HG03064 (cell line): ENCODE data around the gene MCTP1.
"Not testable (repeated sequence)": the region's sequence is repeated elsewhere in the genome, so short reads cannot be mapped to it uniquely, and the experiment has no call there.

ENCODE experiments used
- ATAC-seq: cut with Tn5 transposase; IDR thresholded peaks from one replicate; pipeline ENCODE4 v1.9.1; 2021; ENCODE audit warnings: low read depth; ENCODE audit not compliant: unreplicated experiment

MCTP1 gene

DNA sequence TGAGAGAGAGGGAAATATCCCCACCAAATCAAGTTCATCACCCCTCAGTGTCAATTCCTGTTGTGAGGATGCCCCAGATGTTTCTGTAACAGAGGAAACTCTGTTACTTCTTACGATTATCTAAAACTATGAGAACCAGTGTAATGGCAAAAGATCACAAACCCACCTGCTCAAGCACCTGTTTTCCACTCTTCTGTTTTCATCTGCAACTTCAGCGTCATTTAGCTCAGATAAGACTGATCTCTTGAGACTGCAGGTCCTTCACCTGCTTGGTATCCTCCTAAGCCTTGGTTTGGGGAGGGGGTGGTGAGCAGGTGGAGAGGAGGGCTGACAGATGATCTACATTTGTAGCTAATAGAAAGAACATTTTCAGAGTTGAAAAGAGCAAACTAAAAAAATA, 437.2 kb downstream of the MCTP1 start:
- ATAC-seq: no peak

GRCh38 chr5:94847019-94847418, 437.9 kb downstream of the MCTP1 start:
- no peak for ATAC-seq

DNA sequence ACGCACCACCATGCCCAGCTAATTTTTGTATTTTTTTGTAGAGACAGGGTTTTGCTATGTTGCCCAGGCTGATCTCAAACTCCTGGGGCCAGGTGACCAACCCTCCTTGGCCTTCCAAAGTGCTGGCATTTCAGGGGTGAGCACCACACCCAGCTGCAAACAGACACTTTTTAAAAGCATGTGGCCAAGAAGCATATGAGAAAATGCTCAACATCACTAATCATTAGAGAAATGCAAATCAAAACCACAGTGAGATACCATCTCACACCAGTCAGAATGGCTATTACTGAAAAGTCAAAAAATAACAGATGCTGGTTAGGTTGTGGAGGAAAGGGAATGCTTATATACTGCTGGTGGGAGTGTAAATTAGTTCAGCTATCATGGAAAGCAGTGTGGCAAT, 439.2 kb downstream of the MCTP1 start:
- ATAC-seq: not testable (repeated sequence)

DNA sequence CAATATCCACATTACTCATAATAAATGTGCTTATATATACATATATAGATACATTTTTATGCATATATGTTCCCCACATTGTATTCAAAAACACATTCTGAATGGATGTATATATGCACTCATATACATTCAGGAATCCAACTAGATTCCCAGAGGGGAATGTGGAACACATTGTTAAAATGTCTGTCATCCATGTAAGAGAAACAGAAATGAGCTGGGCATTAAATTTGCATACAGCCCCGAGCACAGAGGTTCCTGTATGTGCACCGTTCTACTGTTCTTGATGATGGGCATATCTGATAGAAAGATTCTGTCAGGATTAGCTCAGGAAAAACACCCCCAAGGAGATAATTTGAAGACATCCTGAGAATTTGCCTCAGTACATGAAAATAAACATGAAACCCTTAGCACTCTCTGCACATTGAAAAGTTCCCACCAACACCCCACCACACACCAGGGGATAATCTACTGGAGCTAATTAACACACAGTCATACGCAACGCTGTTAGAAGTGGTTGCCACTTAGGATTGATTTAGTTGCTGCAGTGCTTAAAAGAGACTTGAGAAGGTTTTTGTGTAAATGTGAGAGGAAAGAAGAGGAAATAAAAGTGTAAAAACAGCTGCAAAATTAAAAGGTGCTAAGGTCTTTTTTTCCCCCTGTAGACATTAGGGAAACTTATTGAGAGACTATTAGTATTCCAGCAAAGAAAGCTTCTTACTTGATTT, 443.1 kb downstream of the MCTP1 start:
- no peak for ATAC-seq

DNA sequence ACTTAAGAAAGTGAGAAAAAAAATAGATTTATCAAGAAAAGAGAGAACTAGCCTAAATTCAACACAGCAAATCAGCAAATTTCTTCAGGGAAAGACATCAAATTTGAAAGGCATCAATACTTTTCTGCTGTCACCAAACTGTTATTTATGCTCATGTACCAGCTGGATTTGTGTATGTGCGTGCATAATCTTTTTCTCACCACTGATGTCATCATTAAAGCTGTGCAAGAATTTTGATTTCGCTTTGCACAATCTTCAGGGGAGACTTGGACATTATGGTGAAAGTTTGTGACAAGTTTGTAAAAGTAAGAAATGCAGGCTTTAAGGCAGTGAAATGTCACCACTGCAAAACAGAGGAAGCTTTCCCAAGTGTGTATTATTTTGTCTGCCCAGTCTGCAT, 451.0 kb downstream of the MCTP1 start:
- no peak for ATAC-seq

DNA sequence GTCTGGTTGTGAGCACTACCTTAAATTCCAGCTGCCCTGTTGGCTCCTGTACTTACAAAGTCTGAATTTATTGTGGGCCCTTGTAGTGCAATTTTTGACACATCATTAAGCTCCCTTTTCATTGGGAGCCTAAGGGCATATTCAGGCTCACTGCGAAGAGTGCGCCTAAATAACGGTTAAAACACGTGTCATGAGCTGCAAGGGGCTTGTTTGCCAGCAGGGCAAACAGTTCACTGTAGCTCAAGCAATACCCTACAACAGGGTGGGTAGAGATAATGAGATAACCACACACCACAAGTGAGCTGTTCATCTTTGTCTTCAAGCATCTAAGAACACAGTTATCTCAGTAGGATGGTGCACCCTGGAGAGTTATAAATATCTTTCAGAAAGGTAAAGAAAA, 452.2 kb downstream of the MCTP1 start:
- ATAC-seq: no peak

DNA sequence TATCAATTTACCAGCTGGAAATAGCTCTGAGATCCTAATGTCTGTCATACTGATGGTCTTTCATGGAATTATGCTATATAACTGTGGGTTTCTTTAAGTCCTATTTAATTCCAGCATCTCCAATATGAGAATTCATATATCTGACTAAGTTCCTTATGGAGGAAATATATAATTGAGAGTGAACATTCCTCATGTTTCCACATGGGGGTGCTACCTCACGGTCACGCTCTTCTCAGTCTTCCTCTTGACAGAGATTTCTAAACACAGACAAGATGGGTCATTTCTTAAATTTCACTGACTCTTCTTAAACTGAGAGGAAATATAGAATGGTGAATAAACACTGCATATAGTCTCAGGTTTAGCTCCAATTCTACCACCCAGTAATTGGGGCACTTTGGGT, 454.4 kb downstream of the MCTP1 start:
- ATAC-seq: peak; percentile 75

GRCh38 chr5:94828222-94828621, 456.7 kb downstream of the MCTP1 start:
- not testable (repeated sequence) for ATAC-seq

DNA sequence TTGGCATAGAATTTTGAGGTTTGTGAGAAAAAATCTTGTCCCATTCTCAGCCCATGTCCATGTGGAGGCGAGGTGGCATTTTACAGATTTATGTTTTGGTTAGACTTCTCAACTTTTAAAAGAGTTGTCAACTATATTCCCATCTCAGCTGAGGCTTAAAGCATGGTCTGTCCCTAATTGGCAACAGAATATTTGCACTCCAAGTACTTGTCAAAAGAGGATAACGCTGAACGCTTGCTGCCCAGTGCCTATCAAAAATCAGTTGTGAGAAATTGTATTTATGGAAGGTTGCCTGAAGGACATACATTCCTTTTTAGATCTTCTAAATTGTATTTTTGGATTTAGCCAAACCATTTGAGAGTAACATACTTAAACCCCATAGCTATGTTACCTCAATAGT, 464.4 kb downstream of the MCTP1 start:
- ATAC-seq: no peak

DNA sequence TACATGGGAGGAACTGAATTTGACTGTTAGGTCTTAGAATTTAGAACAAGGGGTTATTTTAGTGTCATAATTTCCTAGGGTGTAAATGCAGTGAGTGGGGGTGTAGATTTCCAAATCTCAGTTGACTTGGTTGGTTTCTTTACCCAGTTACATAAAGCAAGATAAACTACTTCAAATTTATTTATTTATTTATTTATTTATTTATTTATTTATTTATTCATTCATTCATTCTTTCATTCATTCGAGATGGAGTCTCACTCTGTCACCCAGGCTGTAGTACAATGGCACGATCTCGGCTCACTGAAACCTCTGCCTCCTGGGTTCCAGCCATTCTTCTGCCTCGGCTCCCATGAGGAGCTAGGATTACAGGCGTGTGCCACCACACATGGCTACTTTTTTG, 466.0 kb downstream of the MCTP1 start:
- ATAC-seq: no peak

DNA sequence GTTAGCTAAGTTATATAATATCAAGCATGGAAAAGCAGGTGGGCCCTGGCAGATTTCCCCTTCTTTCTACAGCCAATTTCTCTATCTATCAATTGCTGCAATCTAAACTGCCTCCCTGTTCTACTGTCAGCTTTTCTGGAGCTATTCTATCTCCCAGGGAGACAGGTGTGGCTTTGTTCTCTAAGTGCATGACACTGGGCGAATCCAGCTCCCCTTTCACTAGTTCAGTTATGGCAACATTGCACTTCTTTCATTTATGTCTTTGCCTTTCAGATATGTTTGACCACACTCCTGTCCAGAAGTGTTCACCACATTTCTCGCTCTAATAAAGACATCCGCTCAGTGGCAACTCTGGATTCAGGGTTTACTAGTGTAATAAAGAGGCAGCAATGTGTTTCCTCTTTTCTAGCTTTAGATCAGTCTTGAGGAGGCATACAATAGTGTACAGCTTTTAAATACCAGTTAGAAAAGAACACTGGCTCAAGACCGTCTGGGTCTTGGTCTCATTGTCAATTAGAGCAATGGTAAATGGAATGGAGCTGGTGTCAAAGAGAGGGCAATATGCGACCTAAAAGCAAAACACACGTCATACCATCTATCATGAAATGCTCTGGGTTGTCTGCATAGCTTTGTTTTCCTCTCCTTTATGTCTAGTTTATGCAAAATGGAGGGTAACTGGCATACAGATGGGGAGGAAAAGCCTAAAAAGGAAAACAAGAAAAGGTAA, 469.4 kb downstream of the MCTP1 start:
- ATAC-seq: no peak

GRCh38 chr5:94812232-94812631, 472.7 kb downstream of the MCTP1 start:
- ATAC-seq: no peak

DNA sequence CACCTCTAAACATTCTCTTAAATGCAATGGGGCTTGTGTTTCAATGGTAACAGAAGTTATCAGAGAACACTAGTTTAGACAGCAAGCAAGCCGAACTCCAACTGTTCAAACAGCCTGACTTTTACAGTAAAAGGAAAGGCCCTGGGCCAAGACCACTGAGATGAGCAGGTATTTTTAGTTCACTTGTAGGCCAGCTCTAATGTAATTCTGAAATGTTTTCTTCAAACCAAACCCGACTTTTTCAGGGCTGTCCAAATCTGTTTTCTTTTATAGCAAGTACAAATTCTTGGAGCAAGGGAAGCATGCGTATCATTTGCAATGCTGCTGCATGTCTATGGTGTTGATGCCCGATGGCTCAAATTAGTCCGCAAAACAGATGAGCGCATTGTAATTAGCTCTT, 473.6 kb downstream of the MCTP1 start:
- ATAC-seq: no peak

- no peak for ATAC-seq
Observed at GRCh38 chr5:94810877-94811276, 474.0 kb downstream of the MCTP1 start.

GRCh38 chr5:94810281-94810680, 474.6 kb downstream of the MCTP1 start:
- ATAC-seq: no peak

- ATAC-seq: no peak
Observed at GRCh38 chr5:94808497-94808896, 476.4 kb downstream of the MCTP1 start.

DNA sequence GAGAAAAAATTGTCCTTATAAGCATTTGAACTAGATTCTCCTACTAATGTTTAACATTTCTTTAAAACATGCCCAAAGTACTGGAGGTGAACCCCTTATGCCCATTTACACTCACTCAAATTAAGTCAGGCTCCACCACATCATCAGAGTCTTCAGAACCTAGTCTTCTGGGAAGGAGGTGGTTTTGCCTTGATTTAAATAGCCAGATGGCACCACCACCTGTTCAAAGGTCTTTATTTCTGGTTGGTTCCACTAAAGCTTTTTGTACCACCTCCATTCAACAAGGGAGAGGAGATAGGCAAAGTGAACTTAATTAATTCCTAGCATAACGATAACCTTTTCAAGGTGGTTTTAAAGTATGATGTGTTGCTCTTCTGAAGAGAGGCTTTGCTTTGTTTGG, 476.9 kb downstream of the MCTP1 start:
- ATAC-seq: no peak

DNA sequence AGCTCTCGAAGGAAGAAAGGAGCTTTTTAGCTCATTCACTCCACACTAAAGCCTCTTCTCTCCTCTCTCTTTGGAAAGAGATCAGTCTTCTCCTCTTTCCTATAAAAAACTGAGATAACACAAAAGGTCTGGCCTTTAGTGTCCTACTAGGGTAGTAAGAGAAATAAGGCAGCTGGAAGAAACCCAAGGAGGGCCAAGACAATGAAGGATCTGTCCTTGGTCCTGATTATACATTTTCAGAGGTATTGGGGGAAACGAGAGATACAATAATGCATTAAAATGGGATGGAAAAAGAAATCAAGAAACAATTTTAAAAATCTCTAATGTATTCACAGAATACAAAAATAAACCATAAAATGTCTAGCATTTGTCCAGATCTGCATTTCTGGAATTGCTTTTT, 482.4 kb downstream of the MCTP1 start:
- no peak for ATAC-seq

DNA sequence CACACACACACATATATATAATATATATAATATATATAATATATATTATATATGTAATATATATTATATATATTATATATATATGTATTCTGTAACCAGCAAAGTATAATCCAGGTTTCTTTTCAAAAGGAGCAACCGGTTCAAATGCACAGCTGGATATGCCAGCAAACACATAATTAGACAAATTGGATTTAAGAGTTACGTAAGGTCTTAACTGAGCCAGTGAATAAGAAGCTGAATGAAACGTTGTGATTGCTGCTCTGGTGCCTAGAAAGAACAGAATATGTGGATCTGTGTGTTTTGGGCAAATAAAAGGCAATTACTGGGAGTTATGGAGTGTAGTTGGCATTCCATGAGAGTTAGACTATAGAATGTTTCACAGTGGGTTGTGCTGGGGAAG, 488.3 kb downstream of the MCTP1 start:
- ATAC-seq: no peak

DNA sequence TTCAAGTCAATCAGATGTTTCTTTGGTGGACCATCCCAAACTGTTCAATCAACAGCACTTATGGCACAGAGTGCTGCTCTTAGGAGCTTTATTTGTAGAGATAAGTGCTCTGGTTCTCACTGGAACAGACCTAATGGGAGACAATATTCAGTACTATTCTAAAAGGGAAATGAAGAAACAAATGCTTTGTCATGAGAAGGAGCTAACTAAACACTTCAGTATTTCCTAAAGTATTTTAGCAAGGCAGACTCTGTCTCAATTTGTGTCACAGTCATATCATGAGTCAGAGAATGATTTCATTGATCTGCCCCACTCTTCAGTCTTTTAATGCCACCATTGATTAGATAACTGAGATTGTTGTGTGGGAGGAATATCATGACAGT, 491.1 kb downstream of the MCTP1 start:
- ATAC-seq: peak; percentile 39

- ATAC-seq: peak; percentile 100
Observed at GRCh38 chr5:94793113-94793815, 491.6 kb downstream of the MCTP1 start.

- ATAC-seq: no peak
Observed at GRCh38 chr5:94791829-94792228, 493.1 kb downstream of the MCTP1 start.
